Thyroid gland (tissue), 4 donors: ENCODE data around the gene LRRC59.

Experiments
- POLR2A ChIP-seq, 2 donors: fragments of 450-650 bp; IDR thresholded peaks; one replicate each; pipeline ENCODE4 v1.6.1; 2017; ENCODE audit warnings: antibody characterized with exemption in 2 of 2, mild to moderate bottlenecking in 2 of 2, moderate library complexity in 1 of 2
- TF ChIP-seq, protein P1 (sequence below), 6 experiments: fragments of 200-600 bp in 3 of 6; fragments of 450-650 bp in 3 of 6; sonication (generic) in 3 of 6; IDR thresholded peaks; one replicate each; pipeline ENCODE4 v1.5.1; 2016 to 2019; ENCODE audit warnings: antibody characterized with exemption in 6 of 6, mild to moderate bottlenecking in 2 of 6, inconsistent platforms in 1 of 6, moderate library complexity in 1 of 6

DNA sequence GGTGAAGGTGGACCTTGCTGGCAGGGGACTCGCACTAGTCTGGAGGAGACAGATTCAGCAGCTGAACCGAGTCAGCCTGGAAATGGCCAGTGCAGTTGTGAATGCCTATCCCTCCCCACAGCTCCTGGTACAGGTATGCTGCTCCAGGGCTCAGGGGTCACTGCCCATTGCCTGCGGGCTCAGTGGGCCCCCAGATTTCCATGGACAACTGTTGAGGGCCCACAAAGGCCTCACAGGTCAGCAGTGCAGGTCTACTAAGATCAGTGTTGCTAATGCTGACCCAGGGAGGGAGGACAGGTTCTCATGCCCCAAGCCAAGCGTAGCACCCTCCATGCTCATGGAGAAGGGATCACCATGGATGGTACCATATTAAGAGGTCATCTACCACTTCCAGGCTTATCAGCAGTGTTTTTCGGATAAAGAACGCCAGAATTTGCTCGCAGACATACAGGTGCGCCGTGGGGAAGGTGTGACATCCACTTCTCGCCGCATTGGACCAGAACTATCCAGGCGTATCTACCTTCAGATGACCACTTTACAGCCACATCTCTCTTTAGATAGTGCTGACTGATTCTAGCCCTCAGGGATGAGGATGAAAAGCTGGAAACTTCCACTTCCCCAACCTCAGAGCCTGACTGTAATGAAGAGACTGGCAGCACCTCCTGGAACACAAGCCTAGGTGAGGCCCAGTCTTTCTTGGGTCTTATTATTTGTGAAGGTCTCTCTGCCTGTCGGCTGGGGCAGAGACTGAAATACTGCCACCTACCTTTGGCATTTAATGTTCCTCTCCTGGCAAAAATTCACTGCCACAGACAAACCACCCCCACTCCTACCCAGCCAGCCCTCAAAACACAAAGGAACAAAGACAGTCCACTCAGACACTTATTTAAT lies 16.7 kb downstream of the LRRC59 start:
- TF ChIP-seq, protein P1, sequence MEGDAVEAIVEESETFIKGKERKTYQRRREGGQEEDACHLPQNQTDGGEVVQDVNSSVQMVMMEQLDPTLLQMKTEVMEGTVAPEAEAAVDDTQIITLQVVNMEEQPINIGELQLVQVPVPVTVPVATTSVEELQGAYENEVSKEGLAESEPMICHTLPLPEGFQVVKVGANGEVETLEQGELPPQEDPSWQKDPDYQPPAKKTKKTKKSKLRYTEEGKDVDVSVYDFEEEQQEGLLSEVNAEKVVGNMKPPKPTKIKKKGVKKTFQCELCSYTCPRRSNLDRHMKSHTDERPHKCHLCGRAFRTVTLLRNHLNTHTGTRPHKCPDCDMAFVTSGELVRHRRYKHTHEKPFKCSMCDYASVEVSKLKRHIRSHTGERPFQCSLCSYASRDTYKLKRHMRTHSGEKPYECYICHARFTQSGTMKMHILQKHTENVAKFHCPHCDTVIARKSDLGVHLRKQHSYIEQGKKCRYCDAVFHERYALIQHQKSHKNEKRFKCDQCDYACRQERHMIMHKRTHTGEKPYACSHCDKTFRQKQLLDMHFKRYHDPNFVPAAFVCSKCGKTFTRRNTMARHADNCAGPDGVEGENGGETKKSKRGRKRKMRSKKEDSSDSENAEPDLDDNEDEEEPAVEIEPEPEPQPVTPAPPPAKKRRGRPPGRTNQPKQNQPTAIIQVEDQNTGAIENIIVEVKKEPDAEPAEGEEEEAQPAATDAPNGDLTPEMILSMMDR (IDR thresholded peaks at IDR 0.05) = no peak
- no peak for TF ChIP-seq POLR2A (IDR thresholded peaks at IDR 0.05)
